PC-9 (cell line): ENCODE data around the gene MFSD6. TPM values are rescaled to one million over a fixed set of nuclear protein-coding genes. Genes with fewer than 3 reads are reported as not detected.

Source experiments
- BruUV-seq: library from RNA; stranded (reverse); fragments of 400-500 nt; replicated peaks from 2 replicates; lab custom pipeline; 2021; lab: Mats Ljungman, UMichigan
- CTCF ChIA-PET: fragments of 300-600 bp; sonication (Branson Sonifier 250); formaldehyde crosslinking; loops from one replicate; lab custom pipeline; 2022; ENCODE audit warnings: antibody characterized with exemption; lab: Charles Lee
- POLR2A ChIA-PET: fragments of 300-600 bp; sonication (Branson Sonifier 250); formaldehyde crosslinking; loops from one replicate; lab custom pipeline; 2022; ENCODE audit warnings: antibody characterized with exemption; ENCODE audit not compliant: unreplicated experiment; lab: Charles Lee
- DNase-seq, 2 experiments: peaks; one replicate each; pipeline versions ENCODE4 v3.0.0 to v3.0.0-alpha.2; 2015 to 2022; ENCODE audit warnings: mixed read lengths in 1 of 2
- H2AFZ ChIP-seq: fragments of 200-600 bp; sonication (generic); 2 replicates; pipeline ENCODE4 v1.8.1; 2017; ENCODE audit warnings: antibody characterized with exemption
- H3F3A ChIP-seq: fragments of 200-600 bp; sonication (generic); 2 replicates; pipeline ENCODE4 v1.8.1; 2017; ENCODE audit warnings: antibody characterized with exemption, mild to moderate bottlenecking, low read depth; ENCODE audit not compliant: insufficient read depth
- H3K27ac ChIP-seq: fragments of 200-600 bp; sonication (generic); 2 replicates; pipeline ENCODE4 v1.6.1; 2016; ENCODE audit warnings: mixed run types
- H3K27me3 ChIP-seq: fragments of 200-600 bp; sonication (generic); 2 replicates; pipeline ENCODE4 v1.6.1; 2016; ENCODE audit warnings: low read depth, mixed run types; ENCODE audit not compliant: insufficient read depth
- H3K36me3 ChIP-seq: fragments of 200-600 bp; sonication (generic); 2 replicates; pipeline ENCODE4 v1.6.1; 2016; ENCODE audit warnings: low read depth, mixed run types
- H3K4me1 ChIP-seq: fragments of 200-600 bp; sonication (generic); replicated peaks from 2 replicates; pipeline ENCODE4 v1.6.1; 2016; ENCODE audit warnings: mixed run types; ENCODE audit not compliant: insufficient read depth
- H3K4me2 ChIP-seq: fragments of 200-600 bp; sonication (generic); 2 replicates; pipeline ENCODE4 v1.6.1; 2017; ENCODE audit warnings: mixed run types
- H3K4me3 ChIP-seq: fragments of 200-600 bp; sonication (generic); 2 replicates; pipeline ENCODE4 v1.6.1; 2016; ENCODE audit warnings: mixed run types
- H3K79me2 ChIP-seq: fragments of 200-600 bp; sonication (generic); 2 replicates; pipeline ENCODE4 v1.6.1; 2017; ENCODE audit warnings: low read depth, mixed run types
- H3K9me2 ChIP-seq: fragments of 200-600 bp; sonication (generic); 2 replicates; pipeline ENCODE4 v1.8.1; 2017; ENCODE audit warnings: mild to moderate bottlenecking; ENCODE audit not compliant: insufficient read depth
- H3K9me3 ChIP-seq: fragments of 200-600 bp; sonication (generic); 2 replicates; pipeline ENCODE4 v1.8.1; 2016; ENCODE audit warnings: low read depth; ENCODE audit not compliant: insufficient read depth
- H4K20me1 ChIP-seq: fragments of 200-600 bp; sonication (generic); 2 replicates; pipeline ENCODE4 v1.8.1; 2017; ENCODE audit not compliant: insufficient read depth
- EZH2 ChIP-seq: fragments of 200-600 bp; sonication (generic); IDR thresholded peaks from 2 replicates; pipeline ENCODE4 v1.8.0; 2017; ENCODE audit warnings: antibody characterized with exemption, low read depth
- intact Hi-C: fragments of 100-400 bp; cut with micrococcal nuclease; formaldehyde crosslinking; loops from one replicate; pipeline ENCODE4 v1.10.0; 2022; ENCODE audit not compliant: unreplicated experiment
- total RNA-seq: library from RNA; stranded (reverse); gene quantifications from 2 replicates; pipeline ENCODE4 v1.2.3, GENCODE V29; 2021
- TF ChIP-seq, protein P1 (sequence below): fragments of 200-600 bp; sonication (generic); conservative IDR thresholded peaks from 2 replicates; pipeline ENCODE4 v1.6.1; 2017; ENCODE audit warnings: mixed run types, antibody characterized with exemption, mild to moderate bottlenecking, moderate library complexity

Gene MFSD6
- total RNA-seq, 1 experiment from 2014 or later: 15.6 TPM

DNA sequence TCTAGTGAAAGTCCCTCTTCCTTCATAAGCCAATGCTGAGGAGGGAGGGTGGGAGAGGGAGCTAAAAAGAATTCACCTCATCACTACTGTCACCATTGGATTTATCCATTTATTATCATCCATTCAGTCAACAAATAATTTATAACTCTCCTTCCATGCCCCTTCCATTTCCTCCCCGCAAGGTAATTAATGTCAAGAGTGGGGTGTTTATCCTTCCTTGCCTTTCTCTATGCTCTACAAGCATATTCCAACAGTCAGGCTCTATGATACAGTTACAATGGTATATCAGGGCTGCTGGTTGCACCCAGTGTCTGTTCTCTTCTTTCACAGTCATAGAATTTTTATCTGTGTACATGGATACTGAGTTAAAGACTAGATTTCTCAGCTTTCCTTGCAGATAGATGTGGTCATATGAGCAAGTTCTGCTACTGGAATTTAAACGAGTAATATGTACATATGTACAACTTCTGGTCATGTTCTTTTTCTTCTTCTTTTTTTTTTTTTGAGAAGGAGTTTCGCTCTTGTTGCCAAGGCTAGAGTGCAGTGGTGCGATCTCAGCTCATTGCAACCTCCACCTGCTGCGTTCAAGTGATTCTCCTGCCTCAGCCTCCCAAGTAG, 5.1 kb upstream of the MFSD6 start:
- H3K9me3 ChIP-seq: peaks cover 3% of the 10 kb centered on the region; the same call in 1 of the 2 replicates
- no TSS peak for BruUV-seq
- H3K4me2 ChIP-seq: no peak overlapping the region
- no peak overlapping the region for H3K4me3 ChIP-seq
- CTCF ChIA-PET: no interaction called here
- H3F3A ChIP-seq: peaks cover 3% of the 10 kb centered on the region; the same call in 1 of the 2 replicates
- no peaks in the 10 kb centered on the region for H4K20me1 ChIP-seq
- no peaks in the 10 kb centered on the region for H3K79me2 ChIP-seq
- H3K27ac ChIP-seq: no peak overlapping the region
- POLR2A ChIA-PET: no interaction called here
- no peak for TF ChIP-seq EZH2
- TF ChIP-seq, protein P1, sequence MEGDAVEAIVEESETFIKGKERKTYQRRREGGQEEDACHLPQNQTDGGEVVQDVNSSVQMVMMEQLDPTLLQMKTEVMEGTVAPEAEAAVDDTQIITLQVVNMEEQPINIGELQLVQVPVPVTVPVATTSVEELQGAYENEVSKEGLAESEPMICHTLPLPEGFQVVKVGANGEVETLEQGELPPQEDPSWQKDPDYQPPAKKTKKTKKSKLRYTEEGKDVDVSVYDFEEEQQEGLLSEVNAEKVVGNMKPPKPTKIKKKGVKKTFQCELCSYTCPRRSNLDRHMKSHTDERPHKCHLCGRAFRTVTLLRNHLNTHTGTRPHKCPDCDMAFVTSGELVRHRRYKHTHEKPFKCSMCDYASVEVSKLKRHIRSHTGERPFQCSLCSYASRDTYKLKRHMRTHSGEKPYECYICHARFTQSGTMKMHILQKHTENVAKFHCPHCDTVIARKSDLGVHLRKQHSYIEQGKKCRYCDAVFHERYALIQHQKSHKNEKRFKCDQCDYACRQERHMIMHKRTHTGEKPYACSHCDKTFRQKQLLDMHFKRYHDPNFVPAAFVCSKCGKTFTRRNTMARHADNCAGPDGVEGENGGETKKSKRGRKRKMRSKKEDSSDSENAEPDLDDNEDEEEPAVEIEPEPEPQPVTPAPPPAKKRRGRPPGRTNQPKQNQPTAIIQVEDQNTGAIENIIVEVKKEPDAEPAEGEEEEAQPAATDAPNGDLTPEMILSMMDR: no peak
- no peak overlapping the region for H2AFZ ChIP-seq
- intact Hi-C loops: no loop called here
- no peak for DNase-seq
- no peaks in the 10 kb centered on the region for H3K9me2 ChIP-seq
- 0 out of 2 replicates have a peak, but pooled peaks cover 6% of the 10 kb centered on the region for H3K4me1 ChIP-seq
- no peaks in the 10 kb centered on the region for H3K27me3 ChIP-seq
- H3K36me3 ChIP-seq: no peaks in the 10 kb centered on the region

DNA sequence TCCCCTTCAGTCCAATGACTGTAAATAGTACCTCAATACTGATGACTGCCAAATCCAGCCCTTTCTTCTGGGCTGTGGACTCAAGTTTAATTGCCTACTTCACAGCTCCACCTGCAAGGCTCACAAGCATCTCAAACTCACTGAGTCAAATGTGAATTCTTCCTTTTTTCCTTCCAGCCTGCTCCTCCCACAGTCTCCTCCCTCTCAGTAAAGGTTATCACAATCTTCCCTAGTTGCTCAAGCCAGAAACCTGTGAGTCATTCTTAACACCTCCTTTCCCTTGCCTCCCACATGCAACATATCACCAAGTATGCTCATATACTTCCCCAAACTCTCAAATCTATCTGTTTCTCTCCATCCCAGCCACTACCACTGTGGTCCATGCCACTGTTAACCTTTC, 3.7 kb upstream of the MFSD6 start:
- Histone ChIP-seq H3K4me1 (peaks cover 12% of the 10 kb centered on the region), H3K4me3 (no peak overlapping the region), H3K4me2 (no peak overlapping the region), H3K9me2 (no peaks in the 10 kb centered on the region), H2AFZ (no peak overlapping the region), H3K9me3 (peaks cover 3% of the 10 kb centered on the region; the same call in 1 of the 2 replicates), H3K79me2 (no peaks in the 10 kb centered on the region), H3K36me3 (no peaks in the 10 kb centered on the region), H4K20me1 (no peaks in the 10 kb centered on the region), H3F3A (peaks cover 3% of the 10 kb centered on the region; the same call in 1 of the 2 replicates), H3K27me3 (no peaks in the 10 kb centered on the region), H3K27ac (no peak overlapping the region)
- no peak for TF ChIP-seq EZH2
- TF ChIP-seq, protein P1: no peak
- DNase-seq: peak; percentile 3 to 62
- BruUV-seq: no TSS peak
- POLR2A ChIA-PET: interaction anchor here (0.7 kb wide), 1 partner anchor 129 kb away, joined by 3 read pairs; no protein-coding TSS in a partner anchor
- CTCF ChIA-PET: no interaction called here
- intact Hi-C loops: no loop called here

DNA sequence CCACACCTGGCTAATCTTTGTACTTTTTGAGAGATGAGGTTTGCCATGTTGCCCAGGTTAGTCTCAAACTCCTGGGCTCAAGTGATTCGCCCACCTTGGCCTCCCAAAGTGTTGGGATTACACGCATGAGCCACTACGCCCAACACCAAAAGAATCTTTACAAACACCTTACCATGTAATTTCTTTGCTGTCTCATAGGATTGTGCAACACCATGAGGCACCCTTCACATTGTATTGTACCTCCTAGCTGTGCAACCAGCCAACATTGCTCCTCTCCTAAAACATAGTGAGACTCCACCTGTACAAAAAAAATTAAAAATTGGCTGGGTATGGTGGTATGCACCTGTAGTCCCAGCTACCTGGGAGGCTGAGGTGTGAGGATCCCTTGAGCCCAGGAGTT, 3.1 kb upstream of the MFSD6 start:
- CTCF ChIA-PET: no interaction called here
- Histone ChIP-seq H3K4me3 (no peak overlapping the region), H3K9me3 (peaks cover 3% of the 10 kb centered on the region; the same call in 1 of the 2 replicates), H3K79me2 (no peaks in the 10 kb centered on the region), H3K27me3 (no peaks in the 10 kb centered on the region), H3K4me1 (peaks cover 17% of the 10 kb centered on the region), H2AFZ (no peak overlapping the region), H3K27ac (no peak overlapping the region), H4K20me1 (no peaks in the 10 kb centered on the region), H3K4me2 (no peak overlapping the region), H3K36me3 (no peaks in the 10 kb centered on the region), H3K9me2 (no peaks in the 10 kb centered on the region), H3F3A (peaks cover 3% of the 10 kb centered on the region; the same call in 1 of the 2 replicates)
- no peak for TF ChIP-seq EZH2
- TF ChIP-seq, protein P1: no peak
- DNase-seq: no peak
- intact Hi-C loops: no loop called here
- BruUV-seq: no TSS peak
- POLR2A ChIA-PET: no interaction called here
